ENCODE results near the gene BUD13. TPM values are rescaled to one million over a fixed set of nuclear protein-coding genes. Genes with fewer than 3 reads are reported as not detected.

BUD13 gene
- total and polyA plus RNA-seq, 2 experiments from 2014 or later = 17.0 to 24.8 TPM

- Histone ChIP-seq H3F3A (replicated peaks; ENCODE audit: low read depth) (no peaks in the 10 kb centered on the region), H3K4me1 (ENCODE audit: insufficient read depth) (peaks cover 12% of the 10 kb centered on the region; the same call in 1 of the 2 replicates), H4K20me1 (replicated peaks; ENCODE audit: insufficient read depth) (no peaks in the 10 kb centered on the region), H3K27ac (ENCODE audit: low read depth) (no peak overlapping the region), H3K79me2 (replicated peaks; ENCODE audit: insufficient read depth) (no peaks in the 10 kb centered on the region), H3K9me2 (ENCODE audit: insufficient read depth) (no peaks in the 10 kb centered on the region), H3K36me3 (ENCODE audit: insufficient read depth) (no peaks in the 10 kb centered on the region), H3K4me3 (no peak overlapping the region), H2AFZ (no peak overlapping the region), H3K27me3 (ENCODE audit: insufficient read depth) (no peaks in the 10 kb centered on the region), H3K4me2 (no peak overlapping the region)
- TF ChIP-seq CREB1 (CRISPR knock-in tag; IDR thresholded peaks at IDR 0.05; ENCODE audit: low read depth) (no peak), ZNF114 (CRISPR knock-in tag; IDR thresholded peaks at IDR 0.05) (no peak), ZNF462 (CRISPR knock-in tag; IDR thresholded peaks at IDR 0.05) (no peak), REST (IDR thresholded peaks at IDR 0.05; ENCODE audit: unreplicated experiment) (no peak), CTCF (conservative IDR thresholded peaks at IDR 0.05; ENCODE audit: low read depth in 2 of 2) (no peak), EZH2 (IDR thresholded peaks at IDR 0.05; ENCODE audit: low read depth, unreplicated experiment) (no peak), JUNB (IDR thresholded peaks at IDR 0.05; ENCODE audit: unreplicated experiment) (no peak), ZNF331 (CRISPR knock-in tag; IDR thresholded peaks at IDR 0.05; ENCODE audit: low read depth) (no peak), STAT1 (IDR thresholded peaks at IDR 0.05; ENCODE audit: unreplicated experiment) (no peak), EZH2phosphoT487 (IDR thresholded peaks at IDR 0.05; ENCODE audit: unreplicated experiment) (no peak), ETS1 (IDR thresholded peaks at IDR 0.05) (no peak), NANOG (IDR thresholded peaks at IDR 0.05; ENCODE audit: borderline replicate concordance) (no peak), POLR2AphosphoS5 (IDR thresholded peaks at IDR 0.05; ENCODE audit: low read depth) (no peak)
- H3K27ac Mint-ChIP-seq = no peak overlapping the region
- ATAC-seq (no peak), DNase-seq (ENCODE audit: low spot score) (no peak)
- H3K27me3 Mint-ChIP-seq (ENCODE audit: insufficient read depth, low read depth, poor library complexity) = peaks cover 4% of the 10 kb centered on the region
- no peaks in the 10 kb centered on the region for H3K36me3 Mint-ChIP-seq (ENCODE audit: low read depth)
- H3K9me3 Mint-ChIP-seq = no peaks in the 10 kb centered on the region; the same call in 2 of the 3 replicates
- H3K4me3 Mint-ChIP-seq = no peak overlapping the region
- peaks cover 19% of the 10 kb centered on the region for H3K4me1 Mint-ChIP-seq
Measured at GRCh38 chr11:116718955-116719501, 53.8 kb downstream of the BUD13 start.
